Liver (tissue), 9 donors: ENCODE measurements around the gene FADS3. TPM values are rescaled to one million over a fixed set of nuclear protein-coding genes. Genes with fewer than 3 reads are reported as not detected.

ENCODE experiments used
- DNase-seq: peaks from one replicate; pipeline ENCODE4 v3.0.0-alpha.2; 2017; ENCODE audit warnings: low spot score
- H3K27ac ChIP-seq, 2 donors: one replicate each; pipeline ENCODE4 v1.7.0; 2013; ENCODE audit warnings: inconsistent platforms in 2 of 2, low read length in 2 of 2, control low read depth in 1 of 2, low read depth in 1 of 2, mild to moderate bottlenecking in 1 of 2
- H3K27me3 ChIP-seq, 4 donors: one replicate each; pipeline versions ENCODE4 v1.6.1 to v1.7.0; 2013; ENCODE audit warnings: low read length in 3 of 4, inconsistent platforms in 1 of 4, mild to moderate bottlenecking in 1 of 4, moderate library complexity in 1 of 4; ENCODE audit not compliant: control insufficient read depth in 4 of 4, insufficient read depth in 4 of 4
- H3K36me3 ChIP-seq, 4 donors: one replicate each; pipeline versions ENCODE4 v1.6.1 to v1.7.0; 2013; ENCODE audit warnings: low read length in 3 of 4, mild to moderate bottlenecking in 3 of 4, low read depth in 1 of 4, moderate library complexity in 1 of 4; ENCODE audit not compliant: control insufficient read depth in 4 of 4, insufficient read depth in 3 of 4
- H3K4me1 ChIP-seq, 4 donors: one replicate each; pipeline versions ENCODE4 v1.6.1 to v1.7.0; 2013; ENCODE audit warnings: low read length in 3 of 4, mild to moderate bottlenecking in 3 of 4, moderate library complexity in 1 of 4; ENCODE audit not compliant: control insufficient read depth in 4 of 4, insufficient read depth in 4 of 4
- H3K4me3 ChIP-seq, 3 donors: one replicate each; pipeline versions ENCODE4 v1.6.1 to v1.7.0; 2013; ENCODE audit warnings: low read length in 3 of 3, control low read depth in 1 of 3, low read depth in 1 of 3, mild to moderate bottlenecking in 1 of 3
- H3K9ac ChIP-seq, 2 donors: one replicate each; pipeline ENCODE4 v1.7.0; 2013; ENCODE audit warnings: low read length in 2 of 2, mild to moderate bottlenecking in 2 of 2, moderate library complexity in 2 of 2, control low read depth in 1 of 2, low read depth in 1 of 2
- H3K9me3 ChIP-seq, 4 donors: one replicate each; pipeline versions ENCODE4 v1.6.1 to v1.7.0; 2013; ENCODE audit warnings: low read length in 3 of 4; ENCODE audit not compliant: control insufficient read depth in 4 of 4
- EGR1 ChIP-seq, 2 donors: IDR thresholded peaks; 2 replicates each; pipeline ENCODE4 v1.6.1; 2016 to 2018; ENCODE audit warnings: antibody characterized with exemption in 2 of 2, low read depth in 2 of 2
- HNF4A ChIP-seq, 2 donors: conservative IDR thresholded peaks; 2 replicates each; pipeline ENCODE4 v1.6.1; 2016; ENCODE audit warnings: antibody characterized with exemption in 2 of 2, mild to moderate bottlenecking in 2 of 2
- JUND ChIP-seq, 2 donors: IDR thresholded peaks; 2 replicates each; pipeline ENCODE4 v1.6.1; 2016; ENCODE audit warnings: antibody characterized with exemption in 2 of 2
- MAX ChIP-seq: IDR thresholded peaks from 2 replicates; pipeline ENCODE4 v1.6.1; 2016; ENCODE audit warnings: antibody characterized with exemption
- NR2F2 ChIP-seq: IDR thresholded peaks from 2 replicates; pipeline ENCODE4 v1.6.1; 2016; ENCODE audit warnings: antibody characterized with exemption
- RXRA ChIP-seq, 2 donors: IDR thresholded peaks; 2 replicates each; pipeline ENCODE4 v1.6.1; 2017 to 2018; ENCODE audit warnings: antibody characterized with exemption in 2 of 2, mild to moderate bottlenecking in 1 of 2
- WGBS: extraction: QIAGEN DNeasy Blood & Tissue Kit; methylation state at CpG from one replicate; pipeline ENCODE4 v1.1.7; 2013; 5-methylcytosine and 5-hydroxymethylcytosine counted together
- polyA plus RNA-seq, 2 donors: library from polyadenylated mRNA; stranded (reverse) in 1 of 2; unstranded in 1 of 2; fragments of 200-250 nt in 1 of 2; fragments of >200 nt in 1 of 2; fragmentation: Nextera tagmentation in 1 of 2; extraction: Ambion mirVana in 1 of 2; gene quantifications; one replicate each; pipeline versions ENCODE4 v1.2.1 to v1.2.3, GENCODE V29; 2013 to 2015
- total RNA-seq, 2 donors: library from RNA; depleted of rRNA; stranded (reverse); fragments of >200 nt; gene quantifications; one replicate each; pipeline ENCODE4 v1.2.3, GENCODE V29; 2014
- TF ChIP-seq, protein P1 (sequence below): IDR thresholded peaks from 2 replicates; pipeline ENCODE4 v1.6.1; 2016; ENCODE audit warnings: antibody characterized with exemption, mild to moderate bottlenecking
- TF ChIP-seq, protein P2 (sequence below): IDR thresholded peaks from 2 replicates; pipeline ENCODE4 v1.6.1; 2016; ENCODE audit warnings: antibody characterized with exemption
- donor health status: healthy.
- donor health status: healthy.
- donor health status: healthy.
- donor health status: healthy.
- donor health status: healthy.

FADS3 gene
- total and polyA plus RNA-seq, 4 donors: 8.3 to 13.6 (median 10.3) TPM

DNA sequence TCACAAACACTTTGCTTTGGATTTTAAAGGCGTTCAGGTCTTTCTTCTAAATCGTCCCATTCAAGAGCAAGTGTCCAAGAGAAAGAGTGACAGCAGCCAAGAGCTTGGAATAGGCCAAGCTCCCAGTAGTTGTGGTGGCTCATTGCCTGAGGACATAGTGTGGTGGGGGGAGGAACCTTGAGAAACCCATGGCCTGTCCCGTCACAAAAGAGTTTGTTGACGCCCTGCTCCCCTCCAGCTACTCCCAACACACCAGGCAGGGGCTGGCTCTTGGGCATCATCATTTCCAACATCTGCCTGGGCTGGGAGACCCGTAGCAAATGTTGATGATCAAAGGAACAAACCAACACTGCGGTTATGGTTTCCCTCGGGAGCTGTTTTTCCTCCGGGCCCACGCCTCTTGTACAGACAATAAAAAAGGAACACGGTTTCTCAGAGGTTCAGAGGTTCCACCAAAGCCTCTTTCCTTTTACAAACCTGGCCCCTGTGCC, 20.8 kb downstream of the FADS3 start:
- no peak overlapping the region for H3K4me3 ChIP-seq
- peaks cover 3 to 5% (median 3%) of the 10 kb centered on the region in 4 donors for H3K36me3 ChIP-seq
- H3K4me1 ChIP-seq: no peaks in the 10 kb centered on the region
- WGBS: 52% methylated on average over 10 of the region's 10 CpGs
- TF ChIP-seq, protein P1, sequence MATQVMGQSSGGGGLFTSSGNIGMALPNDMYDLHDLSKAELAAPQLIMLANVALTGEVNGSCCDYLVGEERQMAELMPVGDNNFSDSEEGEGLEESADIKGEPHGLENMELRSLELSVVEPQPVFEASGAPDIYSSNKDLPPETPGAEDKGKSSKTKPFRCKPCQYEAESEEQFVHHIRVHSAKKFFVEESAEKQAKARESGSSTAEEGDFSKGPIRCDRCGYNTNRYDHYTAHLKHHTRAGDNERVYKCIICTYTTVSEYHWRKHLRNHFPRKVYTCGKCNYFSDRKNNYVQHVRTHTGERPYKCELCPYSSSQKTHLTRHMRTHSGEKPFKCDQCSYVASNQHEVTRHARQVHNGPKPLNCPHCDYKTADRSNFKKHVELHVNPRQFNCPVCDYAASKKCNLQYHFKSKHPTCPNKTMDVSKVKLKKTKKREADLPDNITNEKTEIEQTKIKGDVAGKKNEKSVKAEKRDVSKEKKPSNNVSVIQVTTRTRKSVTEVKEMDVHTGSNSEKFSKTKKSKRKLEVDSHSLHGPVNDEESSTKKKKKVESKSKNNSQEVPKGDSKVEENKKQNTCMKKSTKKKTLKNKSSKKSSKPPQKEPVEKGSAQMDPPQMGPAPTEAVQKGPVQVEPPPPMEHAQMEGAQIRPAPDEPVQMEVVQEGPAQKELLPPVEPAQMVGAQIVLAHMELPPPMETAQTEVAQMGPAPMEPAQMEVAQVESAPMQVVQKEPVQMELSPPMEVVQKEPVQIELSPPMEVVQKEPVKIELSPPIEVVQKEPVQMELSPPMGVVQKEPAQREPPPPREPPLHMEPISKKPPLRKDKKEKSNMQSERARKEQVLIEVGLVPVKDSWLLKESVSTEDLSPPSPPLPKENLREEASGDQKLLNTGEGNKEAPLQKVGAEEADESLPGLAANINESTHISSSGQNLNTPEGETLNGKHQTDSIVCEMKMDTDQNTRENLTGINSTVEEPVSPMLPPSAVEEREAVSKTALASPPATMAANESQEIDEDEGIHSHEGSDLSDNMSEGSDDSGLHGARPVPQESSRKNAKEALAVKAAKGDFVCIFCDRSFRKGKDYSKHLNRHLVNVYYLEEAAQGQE: no peak
- TF ChIP-seq HNF4A (conservative IDR thresholded peaks at IDR 0.05) (no peak), NR2F2 (no peak), MAX (no peak), JUND (IDR thresholded peaks at IDR 0.05) (no peak), RXRA (IDR thresholded peaks at IDR 0.05) (no peak)
- TF ChIP-seq, protein P2, sequence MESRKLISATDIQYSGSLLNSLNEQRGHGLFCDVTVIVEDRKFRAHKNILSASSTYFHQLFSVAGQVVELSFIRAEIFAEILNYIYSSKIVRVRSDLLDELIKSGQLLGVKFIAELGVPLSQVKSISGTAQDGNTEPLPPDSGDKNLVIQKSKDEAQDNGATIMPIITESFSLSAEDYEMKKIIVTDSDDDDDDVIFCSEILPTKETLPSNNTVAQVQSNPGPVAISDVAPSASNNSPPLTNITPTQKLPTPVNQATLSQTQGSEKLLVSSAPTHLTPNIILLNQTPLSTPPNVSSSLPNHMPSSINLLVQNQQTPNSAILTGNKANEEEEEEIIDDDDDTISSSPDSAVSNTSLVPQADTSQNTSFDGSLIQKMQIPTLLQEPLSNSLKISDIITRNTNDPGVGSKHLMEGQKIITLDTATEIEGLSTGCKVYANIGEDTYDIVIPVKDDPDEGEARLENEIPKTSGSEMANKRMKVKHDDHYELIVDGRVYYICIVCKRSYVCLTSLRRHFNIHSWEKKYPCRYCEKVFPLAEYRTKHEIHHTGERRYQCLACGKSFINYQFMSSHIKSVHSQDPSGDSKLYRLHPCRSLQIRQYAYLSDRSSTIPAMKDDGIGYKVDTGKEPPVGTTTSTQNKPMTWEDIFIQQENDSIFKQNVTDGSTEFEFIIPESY: no peak
- DNase-seq: no peak
- H3K27ac ChIP-seq: no peak overlapping the region
- H3K9me3 ChIP-seq: no peaks in the 10 kb centered on the region
- no peaks in the 10 kb centered on the region for H3K27me3 ChIP-seq
- no peak overlapping the region for H3K9ac ChIP-seq

- 59% methylated on average over 21 of the region's 21 CpGs for WGBS
- TF ChIP-seq, protein P1: no peak
- TF ChIP-seq EGR1 (IDR thresholded peaks at IDR 0.05; ENCODE audit: low read depth in 2 of 2) (no peak), JUND (IDR thresholded peaks at IDR 0.05) (no peak)
- Histone ChIP-seq H3K4me3 (no peak overlapping the region), H3K36me3 (peaks cover 3 to 11% (median 4%) of the 10 kb centered on the region in 4 donors), H3K9ac (no peak overlapping the region), H3K27ac (no peak overlapping the region), H3K27me3 (no peaks in the 10 kb centered on the region), H3K4me1 (no peaks in the 10 kb centered on the region), H3K9me3 (no peaks in the 10 kb centered on the region)
- DNase-seq: peak; percentile 72
Measured at GRCh38 chr11:61869708-61870451, 21.5 kb downstream of the FADS3 start.
